Loucy (cell line): Measurements from ENCODE around the gene GPI.
"Not testable (repeated sequence)": the region's sequence is repeated elsewhere in the genome, so short reads cannot be mapped to it uniquely, and the experiment has no call there.

Experiments used
- H2AFZ ChIP-seq: fragments of 200-600 bp; sonication (generic); 2 replicates; pipeline ENCODE4 v1.6.0; 2016; ENCODE audit warnings: antibody characterized with exemption, mild to moderate bottlenecking, low read length, moderate library complexity
- H3F3A ChIP-seq: fragments of 200-600 bp; 2 replicates; pipeline ENCODE4 v1.6.0; 2016; ENCODE audit warnings: antibody characterized with exemption, low read depth, mild to moderate bottlenecking
- H3K27me3 ChIP-seq: fragments of 200-600 bp; sonication (generic); 2 replicates; pipeline ENCODE4 v1.6.1; 2014; ENCODE audit warnings: low read length, mild to moderate bottlenecking; ENCODE audit not compliant: insufficient read depth, poor library complexity, severe bottlenecking
- H3K36me3 ChIP-seq: fragments of 200-600 bp; sonication (generic); 2 replicates; pipeline ENCODE4 v1.6.1; 2016; ENCODE audit warnings: low read length; ENCODE audit not compliant: insufficient read depth
- H3K4me1 ChIP-seq: fragments of 200-600 bp; sonication (generic); 2 replicates; pipeline ENCODE4 v1.5.1; 2014; ENCODE audit warnings: low read length, mild to moderate bottlenecking; ENCODE audit not compliant: insufficient read depth, poor library complexity, severe bottlenecking
- H3K4me2 ChIP-seq: fragments of 200-600 bp; sonication (generic); 2 replicates; pipeline ENCODE4 v1.6.0; 2014; ENCODE audit warnings: antibody characterized with exemption, low read length, low read depth, mild to moderate bottlenecking; ENCODE audit not compliant: poor library complexity, severe bottlenecking
- H3K4me3 ChIP-seq: fragments of 200-600 bp; sonication (generic); 2 replicates; pipeline ENCODE4 v1.5.1; 2014; ENCODE audit warnings: low read length, mild to moderate bottlenecking, mixed read lengths; ENCODE audit not compliant: poor library complexity, severe bottlenecking
- H3K79me2 ChIP-seq: fragments of 200-600 bp; sonication (generic); 2 replicates; pipeline ENCODE4 v1.6.1; 2014; ENCODE audit warnings: low read length; ENCODE audit not compliant: insufficient read depth
- H3K9ac ChIP-seq: fragments of 200-600 bp; sonication (generic); 2 replicates; pipeline ENCODE4 v1.6.0; 2014; ENCODE audit warnings: mild to moderate bottlenecking, low read depth, low read length, moderate library complexity; ENCODE audit not compliant: poor library complexity, severe bottlenecking
- H3K9me2 ChIP-seq: fragments of 200-600 bp; sonication (generic); replicated peaks from 2 replicates; pipeline ENCODE4 v1.6.1; 2016; ENCODE audit warnings: low read depth, low read length, mixed read lengths
- H3K9me3 ChIP-seq: fragments of 200-600 bp; sonication (generic); 2 replicates; pipeline ENCODE4 v1.6.1; 2014; ENCODE audit warnings: mild to moderate bottlenecking, antibody characterized with exemption, low read length, low read depth; ENCODE audit not compliant: insufficient read depth
- H4K20me1 ChIP-seq: fragments of 200-600 bp; sonication (generic); 2 replicates; pipeline ENCODE4 v1.6.0; 2014; ENCODE audit warnings: antibody characterized with exemption, low read length, mild to moderate bottlenecking; ENCODE audit not compliant: insufficient read depth, poor library complexity, severe bottlenecking
- EZH2phosphoT487 ChIP-seq: fragments of 200-600 bp; IDR thresholded peaks from 2 replicates; pipeline ENCODE4 v1.6.1; 2018; ENCODE audit warnings: antibody characterized with exemption, mild to moderate bottlenecking, moderate library complexity, borderline replicate concordance
- TF ChIP-seq, protein P1 (sequence below): fragments of 200-600 bp; sonication (generic); conservative IDR thresholded peaks from 2 replicates; pipeline ENCODE4 v1.5.1; 2014; ENCODE audit warnings: mild to moderate bottlenecking, antibody characterized with exemption, low read length

The GPI gene

DNA sequence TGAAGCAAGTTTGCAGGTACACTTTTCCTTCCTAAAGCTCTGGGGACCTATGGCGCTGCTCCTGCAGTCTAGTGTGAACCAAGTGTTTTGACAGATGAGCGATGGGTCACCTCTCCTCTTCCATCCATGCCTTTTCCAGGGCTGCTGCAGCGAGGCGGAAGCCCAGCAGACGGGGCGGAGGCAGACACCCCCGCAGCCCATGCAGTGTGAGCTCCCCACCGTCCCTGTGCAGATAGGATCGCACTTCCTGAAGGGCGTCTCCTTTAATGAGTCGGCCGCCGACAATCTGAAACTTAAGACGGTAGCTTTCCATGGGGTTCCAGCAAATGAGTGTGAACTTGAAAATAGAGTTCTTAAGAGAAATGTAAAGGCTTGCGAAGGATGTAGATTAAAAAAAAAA is 37.1 kb upstream of the GPI start:
- no peaks in the 10 kb centered on the region for H3K79me2 ChIP-seq
- no peak overlapping the region for H3K4me3 ChIP-seq
- no peak overlapping the region for H2AFZ ChIP-seq

DNA sequence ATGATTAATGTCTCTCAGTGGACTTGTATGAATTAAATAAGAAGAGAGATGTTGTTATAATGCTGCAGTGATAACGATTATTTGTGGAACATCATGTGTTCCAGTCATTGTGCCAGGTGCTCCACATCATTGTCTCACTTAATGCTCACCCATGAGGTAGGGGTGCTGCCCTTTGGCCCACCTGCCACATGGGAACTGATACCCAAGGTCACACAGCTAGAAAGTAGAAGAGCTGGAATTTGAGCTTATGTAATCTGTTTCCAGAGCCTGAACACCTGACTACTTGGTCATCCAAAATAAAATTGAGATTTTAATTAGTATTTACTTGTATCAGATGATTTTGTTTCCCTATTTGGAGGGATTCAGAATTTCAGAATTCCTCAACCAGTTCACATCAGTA is 36.0 kb upstream of the GPI start:
- Histone ChIP-seq H2AFZ (no peak overlapping the region), H4K20me1 (no peaks in the 10 kb centered on the region), H3K4me1 (no peaks in the 10 kb centered on the region), H3K27me3 (no peaks in the 10 kb centered on the region), H3K4me3 (no peak overlapping the region), H3K9me3 (no peaks in the 10 kb centered on the region), H3F3A (no peaks in the 10 kb centered on the region), H3K9me2 (no peaks in the 10 kb centered on the region), H3K79me2 (no peaks in the 10 kb centered on the region), H3K36me3 (peaks cover 5% of the 10 kb centered on the region; the same call in 1 of the 2 replicates), H3K9ac (no peak overlapping the region), H3K4me2 (no peak overlapping the region)
- TF ChIP-seq, protein P1, sequence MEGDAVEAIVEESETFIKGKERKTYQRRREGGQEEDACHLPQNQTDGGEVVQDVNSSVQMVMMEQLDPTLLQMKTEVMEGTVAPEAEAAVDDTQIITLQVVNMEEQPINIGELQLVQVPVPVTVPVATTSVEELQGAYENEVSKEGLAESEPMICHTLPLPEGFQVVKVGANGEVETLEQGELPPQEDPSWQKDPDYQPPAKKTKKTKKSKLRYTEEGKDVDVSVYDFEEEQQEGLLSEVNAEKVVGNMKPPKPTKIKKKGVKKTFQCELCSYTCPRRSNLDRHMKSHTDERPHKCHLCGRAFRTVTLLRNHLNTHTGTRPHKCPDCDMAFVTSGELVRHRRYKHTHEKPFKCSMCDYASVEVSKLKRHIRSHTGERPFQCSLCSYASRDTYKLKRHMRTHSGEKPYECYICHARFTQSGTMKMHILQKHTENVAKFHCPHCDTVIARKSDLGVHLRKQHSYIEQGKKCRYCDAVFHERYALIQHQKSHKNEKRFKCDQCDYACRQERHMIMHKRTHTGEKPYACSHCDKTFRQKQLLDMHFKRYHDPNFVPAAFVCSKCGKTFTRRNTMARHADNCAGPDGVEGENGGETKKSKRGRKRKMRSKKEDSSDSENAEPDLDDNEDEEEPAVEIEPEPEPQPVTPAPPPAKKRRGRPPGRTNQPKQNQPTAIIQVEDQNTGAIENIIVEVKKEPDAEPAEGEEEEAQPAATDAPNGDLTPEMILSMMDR: no peak
- no peak for TF ChIP-seq EZH2phosphoT487

More for the DNA sequence above, 37.1 kb upstream of the GPI start:
- Histone ChIP-seq H3K36me3 (no peaks in the 10 kb centered on the region; the same call in 1 of the 2 replicates), H3K9ac (no peak overlapping the region), H3K4me2 (no peak overlapping the region), H3F3A (no peaks in the 10 kb centered on the region), H4K20me1 (no peaks in the 10 kb centered on the region), H3K4me1 (no peaks in the 10 kb centered on the region), H3K9me3 (no peaks in the 10 kb centered on the region), H3K27me3 (no peaks in the 10 kb centered on the region), H3K9me2 (no peaks in the 10 kb centered on the region)
- TF ChIP-seq, protein P1: no peak
- TF ChIP-seq EZH2phosphoT487: no peak

DNA sequence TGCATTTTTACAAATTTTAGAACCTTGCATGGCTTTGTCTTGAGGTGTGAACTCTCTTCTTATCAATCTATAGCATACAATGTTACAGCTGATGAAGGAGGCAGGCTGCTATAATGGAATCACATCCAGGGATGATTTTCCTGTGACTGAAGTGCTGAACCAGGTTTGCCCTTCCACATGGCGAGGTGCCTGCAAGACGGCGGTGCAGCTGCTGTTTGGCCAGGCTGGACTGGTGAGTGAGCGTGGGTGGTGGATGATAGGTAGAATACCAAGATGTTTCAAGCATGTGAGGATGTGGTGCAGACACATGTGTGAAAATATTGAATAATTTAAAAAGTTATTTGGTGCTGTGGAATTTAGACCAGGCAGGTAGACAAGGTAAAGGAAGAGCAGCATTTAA is 34.9 kb upstream of the GPI start:
- Histone ChIP-seq H3K4me3 (no peak overlapping the region), H3K4me2 (no peak overlapping the region), H3K36me3 (peaks cover 5% of the 10 kb centered on the region; the same call in 1 of the 2 replicates), H3F3A (no peaks in the 10 kb centered on the region), H2AFZ (no peak overlapping the region), H3K9me2 (no peaks in the 10 kb centered on the region), H3K9me3 (no peaks in the 10 kb centered on the region), H3K4me1 (no peaks in the 10 kb centered on the region), H3K9ac (no peak overlapping the region), H4K20me1 (no peaks in the 10 kb centered on the region), H3K27me3 (no peaks in the 10 kb centered on the region), H3K79me2 (no peaks in the 10 kb centered on the region)
- TF ChIP-seq, protein P1: no peak
- TF ChIP-seq EZH2phosphoT487: no peak

DNA sequence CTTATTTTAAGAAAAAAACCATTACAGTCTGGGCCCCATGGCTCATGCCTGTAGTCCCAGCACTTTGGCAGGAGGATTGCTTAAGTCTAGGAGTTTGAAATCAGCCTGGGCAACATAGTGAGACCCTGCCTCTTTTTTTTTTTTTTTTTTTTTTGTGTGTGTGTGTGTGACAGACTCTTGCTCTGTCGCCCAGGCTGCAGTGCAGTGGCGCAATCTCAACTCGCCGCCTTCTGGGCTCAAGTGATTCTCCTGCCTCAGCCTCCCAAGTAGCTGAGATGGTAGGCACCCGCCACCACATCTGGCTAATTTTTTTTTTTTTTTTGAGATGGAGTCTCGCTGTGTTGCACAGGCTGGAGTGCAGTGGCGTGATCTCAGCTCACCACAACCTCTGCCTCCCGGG is 34.4 kb upstream of the GPI start:
- H3K9me3 ChIP-seq, H3K9me2 ChIP-seq, H3K9ac ChIP-seq, H3K36me3 ChIP-seq, H3F3A ChIP-seq, H3K4me1 ChIP-seq, H4K20me1 ChIP-seq, H3K27me3 ChIP-seq, H3K79me2 ChIP-seq, H3K4me2 ChIP-seq, H3K4me3 ChIP-seq, H2AFZ ChIP-seq: not testable (repeated sequence)

DNA sequence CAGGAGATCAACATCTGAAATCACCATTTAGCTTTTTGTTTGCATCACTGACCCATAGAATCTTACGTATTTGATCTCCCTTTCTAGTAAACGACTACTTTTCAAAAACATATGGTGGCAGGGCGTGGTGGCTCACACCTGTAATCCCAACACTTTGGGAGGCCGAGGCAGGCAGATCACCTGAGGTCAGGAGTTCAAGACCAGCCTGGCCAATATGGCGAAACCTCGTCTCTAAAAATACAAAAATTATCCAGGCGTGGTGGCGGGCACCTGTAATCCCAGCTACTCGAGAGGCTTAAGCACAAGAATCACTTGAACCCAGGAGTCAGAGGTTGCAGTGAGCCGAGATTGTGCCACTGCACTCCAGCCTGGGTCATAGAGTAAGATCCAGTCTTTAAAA is 33.4 kb upstream of the GPI start:
- H3K4me2 ChIP-seq, H3K79me2 ChIP-seq, H3K9ac ChIP-seq, H2AFZ ChIP-seq, H3K9me2 ChIP-seq, H3K36me3 ChIP-seq, H3F3A ChIP-seq, H3K27me3 ChIP-seq, H3K9me3 ChIP-seq, H3K4me1 ChIP-seq, H4K20me1 ChIP-seq, H3K4me3 ChIP-seq: not testable (repeated sequence)
